HG03439 (cell line): ENCODE results near the gene TUBB2A.

Experiments used
- ATAC-seq: cut with Tn5 transposase; IDR thresholded peaks from one replicate; pipeline ENCODE4 v1.9.1; 2021; ENCODE audit warnings: mild to moderate bottlenecking, moderate library complexity; ENCODE audit not compliant: unreplicated experiment

TUBB2A gene

GRCh38 chr6:3125815-3126214 is 31.5 kb downstream of the TUBB2A start:
- ATAC-seq: no peak

- ATAC-seq: no peak
Measured at GRCh38 chr6:3124667-3125066, 32.7 kb downstream of the TUBB2A start.

- no peak for ATAC-seq
Measured at GRCh38 chr6:3122823-3123182, 34.5 kb downstream of the TUBB2A start.

GRCh38 chr6:3120765-3121089 is 36.6 kb downstream of the TUBB2A start:
- ATAC-seq: no peak

- peak; percentile 31 for ATAC-seq
Measured at GRCh38 chr6:3119040-3119723, 38.2 kb downstream of the TUBB2A start.

GRCh38 chr6:3118353-3119039 is 38.8 kb downstream of the TUBB2A start, which contains the start of gene BPHL:
TSS of gene BPHL (plus strand) at chr6:3118711. CDS start at chr6:3118741, 30 bp downstream.
- ATAC-seq: peak; percentile 89

GRCh38 chr6:3117912-3118352 is 39.4 kb downstream of the TUBB2A start:
- ATAC-seq: no peak

- no peak for ATAC-seq
Measured at GRCh38 chr6:3114377-3114776, 43.0 kb downstream of the TUBB2A start.

- ATAC-seq: no peak
Measured at GRCh38 chr6:3109761-3110160, 47.6 kb downstream of the TUBB2A start.

GRCh38 chr6:3108746-3109414 is 48.5 kb downstream of the TUBB2A start:
- ATAC-seq: no peak
